GM23248 (cell line): Measurements from ENCODE around the gene GAK.

ENCODE experiments used
- EZH2 ChIP-seq: fragments of 200-600 bp; sonication (generic); IDR thresholded peaks from 2 replicates; pipeline ENCODE4 v1.6.1; 2018; ENCODE audit warnings: antibody characterized with exemption, mild to moderate bottlenecking; ENCODE audit not compliant: insufficient read depth, poor library complexity, severe bottlenecking
- EZH2phosphoT487 ChIP-seq: fragments of 200-600 bp; sonication (generic); IDR thresholded peaks from 2 replicates; pipeline ENCODE4 v1.6.1; 2018; ENCODE audit warnings: antibody characterized with exemption, moderate library complexity, mild to moderate bottlenecking, low read depth; ENCODE audit not compliant: insufficient read depth

- no peak for TF ChIP-seq EZH2
- TF ChIP-seq EZH2phosphoT487: no peak
These were observed 96.7 kb downstream of the GAK start for GRCh38 chr4:835148-836002.
